ENCODE data around the gene PRKCB. TPM values are rescaled to one million over a fixed set of nuclear protein-coding genes. Genes with fewer than 3 reads are reported as not detected.

Gene PRKCB
- total and polyA plus RNA-seq, 7 donors, result 0.13 to 1.5 (median 0.83) TPM

DNA sequence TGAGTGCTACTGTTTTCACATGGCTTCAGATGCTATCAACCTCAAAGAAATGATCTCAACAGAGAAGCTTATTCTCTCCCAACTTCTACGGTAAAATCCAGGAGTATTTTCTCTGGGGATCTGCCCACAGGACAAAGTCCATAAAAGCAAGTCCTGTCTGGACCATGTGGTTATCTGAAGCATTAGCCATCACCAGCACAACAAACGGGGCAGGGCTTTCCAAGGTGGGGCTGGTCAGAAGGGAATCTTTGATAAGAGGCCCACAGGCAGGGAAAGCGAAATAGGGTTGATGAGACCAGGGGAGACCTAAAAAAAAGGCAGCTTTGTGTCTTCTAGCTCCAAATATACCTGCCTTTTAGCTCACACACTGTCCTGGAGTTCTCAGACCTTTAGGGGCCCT lies 381.7 kb downstream of the PRKCB start:
- TF ChIP-seq, protein P1, sequence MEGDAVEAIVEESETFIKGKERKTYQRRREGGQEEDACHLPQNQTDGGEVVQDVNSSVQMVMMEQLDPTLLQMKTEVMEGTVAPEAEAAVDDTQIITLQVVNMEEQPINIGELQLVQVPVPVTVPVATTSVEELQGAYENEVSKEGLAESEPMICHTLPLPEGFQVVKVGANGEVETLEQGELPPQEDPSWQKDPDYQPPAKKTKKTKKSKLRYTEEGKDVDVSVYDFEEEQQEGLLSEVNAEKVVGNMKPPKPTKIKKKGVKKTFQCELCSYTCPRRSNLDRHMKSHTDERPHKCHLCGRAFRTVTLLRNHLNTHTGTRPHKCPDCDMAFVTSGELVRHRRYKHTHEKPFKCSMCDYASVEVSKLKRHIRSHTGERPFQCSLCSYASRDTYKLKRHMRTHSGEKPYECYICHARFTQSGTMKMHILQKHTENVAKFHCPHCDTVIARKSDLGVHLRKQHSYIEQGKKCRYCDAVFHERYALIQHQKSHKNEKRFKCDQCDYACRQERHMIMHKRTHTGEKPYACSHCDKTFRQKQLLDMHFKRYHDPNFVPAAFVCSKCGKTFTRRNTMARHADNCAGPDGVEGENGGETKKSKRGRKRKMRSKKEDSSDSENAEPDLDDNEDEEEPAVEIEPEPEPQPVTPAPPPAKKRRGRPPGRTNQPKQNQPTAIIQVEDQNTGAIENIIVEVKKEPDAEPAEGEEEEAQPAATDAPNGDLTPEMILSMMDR (IDR thresholded peaks at IDR 0.05), result no peak
- Histone ChIP-seq H3K27me3 (ENCODE audit: insufficient read depth in 3 of 3, low read length in 2 of 3) (no peaks in the 10 kb centered on the region), H3K4me1 (no peaks in the 10 kb centered on the region), H3K36me3 (ENCODE audit: insufficient read depth in 1 of 2, low read depth in 1 of 2) (no peaks in the 10 kb centered on the region), H3K9me3 (no peaks in the 10 kb centered on the region), H3K27ac (no peak overlapping the region), H3K4me3 (no peak overlapping the region)
- DNase-seq (no peak), ATAC-seq (no peak)
- WGBS, 3 donors, result 63 to 74% (median 71%) methylated on average over 3 of the region's 3 CpGs
- intact Hi-C loops (cut with DNase I), result no loop called here

DNA sequence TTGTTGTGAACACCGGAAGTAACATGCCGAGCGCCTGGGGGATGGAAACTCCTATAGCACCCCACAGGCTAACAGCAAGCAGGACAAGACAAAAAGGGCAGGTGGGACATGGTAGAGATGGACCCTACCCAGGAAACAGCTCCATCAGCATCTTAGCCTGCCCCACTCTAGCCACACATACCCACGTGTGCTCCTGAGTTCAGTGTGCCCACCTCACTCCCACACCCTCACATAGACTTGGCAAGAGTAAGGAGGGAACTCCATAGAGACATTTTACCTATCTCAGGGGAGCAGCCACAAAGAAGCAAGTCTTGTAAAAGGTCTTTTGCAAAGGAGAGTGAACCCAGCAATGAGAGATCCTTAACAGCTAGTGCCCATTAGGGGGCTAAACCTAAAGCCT lies 382.5 kb downstream of the PRKCB start:
- TF ChIP-seq, protein P1 (IDR thresholded peaks at IDR 0.05), result no peak
- 81 to 90% (median 87%) methylated on average over 4 of the region's 4 CpGs for WGBS, 3 donors
- intact Hi-C loops (cut with DNase I), result no loop called here

DNA sequence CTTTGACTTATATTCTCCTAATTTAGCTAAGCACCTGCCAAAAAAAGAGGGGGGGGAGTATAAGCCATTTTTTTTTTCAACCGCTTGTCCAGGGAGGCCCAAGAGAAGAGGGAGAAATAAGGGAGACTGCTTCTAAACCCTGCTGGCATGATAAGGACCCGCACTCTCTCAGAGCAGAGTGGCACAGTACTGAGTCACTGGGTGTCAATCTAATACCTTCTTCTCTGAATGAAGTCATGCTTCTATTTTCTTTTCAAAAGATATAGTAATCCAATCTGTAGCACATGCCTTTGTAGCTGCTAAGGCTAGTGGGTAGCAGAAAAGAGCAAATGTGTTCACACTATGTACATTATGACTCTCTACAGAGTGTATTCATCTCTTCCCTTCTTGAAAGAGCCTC lies 385.4 kb downstream of the PRKCB start:
- no peaks in the 10 kb centered on the region for H3K27me3 ChIP-seq (ENCODE audit: insufficient read depth in 3 of 3, low read length in 2 of 3)
- H3K36me3 ChIP-seq (ENCODE audit: insufficient read depth in 1 of 2, low read depth in 1 of 2), result no peaks in the 10 kb centered on the region
- no peak overlapping the region for H3K4me3 ChIP-seq
- intact Hi-C loops (cut with DNase I), result loop anchor here in 1 of 2 donors (10.0 kb wide), 1 partner anchor 56 kb away; no protein-coding TSS in a partner anchor
- no peak overlapping the region for H3K27ac ChIP-seq
- ATAC-seq (no peak), DNase-seq (no peak)
- 87 to 95% (median 94%) methylated on average over 2 of the region's 2 CpGs for WGBS, 3 donors
- TF ChIP-seq, protein P1 (IDR thresholded peaks at IDR 0.05), result no peak
- H3K4me1 ChIP-seq, result no peaks in the 10 kb centered on the region
- no peaks in the 10 kb centered on the region for H3K9me3 ChIP-seq

More for the DNA sequence above, 382.5 kb downstream of the PRKCB start:
- no peak overlapping the region for H3K4me3 ChIP-seq
- ATAC-seq (no peak), DNase-seq (no peak)
- H3K27me3 ChIP-seq (ENCODE audit: insufficient read depth in 3 of 3, low read length in 2 of 3), result no peaks in the 10 kb centered on the region
- H3K27ac ChIP-seq, result no peak overlapping the region
- H3K36me3 ChIP-seq (ENCODE audit: insufficient read depth in 1 of 2, low read depth in 1 of 2), result no peaks in the 10 kb centered on the region
- H3K9me3 ChIP-seq, result no peaks in the 10 kb centered on the region
- H3K4me1 ChIP-seq, result no peaks in the 10 kb centered on the region

DNA sequence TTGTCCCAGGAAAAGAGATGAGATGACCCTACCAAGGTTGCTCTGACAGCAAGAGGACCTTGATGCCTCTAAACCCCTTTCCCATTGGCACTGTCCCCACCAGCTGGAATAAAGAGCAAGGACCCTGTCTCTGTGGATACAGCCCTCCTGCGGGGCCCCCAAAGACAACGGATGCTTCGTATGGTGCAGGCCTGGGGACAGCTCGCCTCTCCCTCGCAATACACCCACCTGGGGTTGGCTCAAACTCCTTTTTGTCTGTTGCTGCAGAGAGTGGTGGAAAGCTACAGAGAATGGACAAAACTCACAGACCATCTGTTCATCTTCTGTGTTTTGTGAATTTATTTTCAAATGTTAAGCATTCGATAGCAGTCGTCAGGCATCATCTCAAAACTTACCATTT lies 392.7 kb downstream of the PRKCB start:
- Histone ChIP-seq H3K4me1 (no peaks in the 10 kb centered on the region), H3K36me3 (ENCODE audit: insufficient read depth in 1 of 2, low read depth in 1 of 2) (no peaks in the 10 kb centered on the region), H3K27me3 (ENCODE audit: insufficient read depth in 3 of 3, low read length in 2 of 3) (no peaks in the 10 kb centered on the region), H3K9me3 (no peaks in the 10 kb centered on the region), H3K27ac (no peak overlapping the region), H3K4me3 (no peak overlapping the region)
- no peak for ATAC-seq
- no peak for DNase-seq
- TF ChIP-seq, protein P1 (IDR thresholded peaks at IDR 0.05), result no peak
- 80 to 85% (median 84%) methylated on average over 7 of the region's 7 CpGs for WGBS, 3 donors
- intact Hi-C loops (cut with DNase I), result loop anchor here in 1 of 2 donors (10.0 kb wide), 1 partner anchor 64 kb away; no protein-coding TSS in a partner anchor

DNA sequence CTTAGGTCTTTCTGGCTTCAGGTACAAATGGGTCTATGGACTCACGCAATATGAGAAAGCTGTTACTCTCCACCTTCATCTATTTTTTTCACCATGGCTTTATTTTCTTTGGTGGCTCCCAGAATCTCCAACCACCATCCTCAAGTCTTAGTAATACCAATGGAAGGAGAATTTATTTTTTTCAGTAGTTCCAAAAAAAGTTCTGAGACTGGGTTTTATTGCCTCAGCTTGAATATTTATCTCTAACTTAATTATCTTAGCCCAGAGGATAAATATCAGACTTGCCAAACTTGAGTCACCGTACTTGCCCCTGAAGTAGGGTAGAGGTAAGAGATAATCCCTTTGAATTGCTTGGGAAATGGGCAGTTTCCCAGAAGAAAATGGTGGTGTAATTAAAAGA lies 397.2 kb downstream of the PRKCB start:
- Histone ChIP-seq H3K4me3 (no peak overlapping the region), H3K4me1 (no peaks in the 10 kb centered on the region), H3K36me3 (ENCODE audit: insufficient read depth in 1 of 2, low read depth in 1 of 2) (no peaks in the 10 kb centered on the region), H3K9me3 (no peaks in the 10 kb centered on the region), H3K27ac (no peak overlapping the region), H3K27me3 (ENCODE audit: insufficient read depth in 3 of 3, low read length in 2 of 3) (no peaks in the 10 kb centered on the region)
- 84 to 93% (median 89%) methylated on average over 2 of the region's 2 CpGs for WGBS, 3 donors
- intact Hi-C loops (cut with DNase I), result no loop called here
- TF ChIP-seq, protein P1 (IDR thresholded peaks at IDR 0.05), result no peak
- DNase-seq (no peak), ATAC-seq (no peak)
